Stimulated activated CD8-positive, alpha-beta memory T cell treated with anti-CD3 and anti-CD28 coated beads, Interleukin-12 subunit alpha, Interleukin-12 subunit beta, amount 100 ng/mL, for 24 hours (primary cell): ENCODE data around the gene LRRN2.
"Not testable (repeated sequence)": the region's sequence is repeated elsewhere in the genome, so short reads cannot be mapped to it uniquely, and the experiment has no call there.

Source experiments
- DNase-seq: peaks from one replicate; pipeline ENCODE4 v3.0.0-alpha.2; 2020; ENCODE audit errors: extremely low read depth

Gene LRRN2

DNA sequence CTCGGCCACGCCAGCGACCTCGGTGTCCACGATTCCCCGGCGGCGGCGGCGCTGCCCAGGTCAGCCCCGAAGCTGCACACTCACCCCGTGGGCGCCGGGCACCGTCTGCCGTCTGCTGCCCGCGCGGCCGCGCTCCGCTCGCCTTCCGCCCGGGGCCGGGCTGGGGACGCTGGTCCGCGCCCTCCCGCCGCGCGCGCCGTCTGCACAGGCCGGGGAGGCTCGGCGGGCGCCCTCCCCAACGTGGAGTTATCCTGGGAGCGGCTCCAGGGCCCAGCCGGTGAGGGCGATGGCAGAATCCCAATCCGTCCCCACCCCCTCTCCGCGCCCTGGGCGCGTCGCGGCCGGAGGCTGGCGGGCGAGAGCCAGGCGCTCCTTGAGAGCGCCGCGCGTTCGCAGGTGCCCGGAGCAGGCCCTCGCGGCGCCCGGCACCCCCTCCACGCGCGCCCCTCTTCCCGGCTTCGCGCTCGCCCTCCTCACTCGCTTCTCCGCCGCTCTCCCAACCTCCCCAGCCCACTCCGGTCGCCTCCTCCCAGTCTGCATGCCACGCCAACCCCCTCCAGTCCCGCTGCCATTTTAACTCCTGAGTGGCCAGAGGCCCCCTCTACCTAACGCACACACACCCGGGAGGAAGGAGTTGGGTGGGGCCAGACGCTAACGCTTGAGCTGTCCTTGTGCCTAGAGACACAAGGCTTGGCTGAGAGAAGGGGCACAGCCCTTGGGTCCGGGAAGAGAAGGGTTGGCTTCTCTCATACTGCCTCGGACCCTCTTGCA, at the start of gene LRRN2:
Gene LRRN2, minus strand, starts transcription at position 503 of the 771 bp plus-strand sequence. CDS start 65,746 bp downstream, outside the sequence.
- no peak for DNase-seq

- DNase-seq: no peak
Observed at GRCh38 chr1:204735042-204735441, 49.5 kb upstream of the LRRN2 start.

DNA sequence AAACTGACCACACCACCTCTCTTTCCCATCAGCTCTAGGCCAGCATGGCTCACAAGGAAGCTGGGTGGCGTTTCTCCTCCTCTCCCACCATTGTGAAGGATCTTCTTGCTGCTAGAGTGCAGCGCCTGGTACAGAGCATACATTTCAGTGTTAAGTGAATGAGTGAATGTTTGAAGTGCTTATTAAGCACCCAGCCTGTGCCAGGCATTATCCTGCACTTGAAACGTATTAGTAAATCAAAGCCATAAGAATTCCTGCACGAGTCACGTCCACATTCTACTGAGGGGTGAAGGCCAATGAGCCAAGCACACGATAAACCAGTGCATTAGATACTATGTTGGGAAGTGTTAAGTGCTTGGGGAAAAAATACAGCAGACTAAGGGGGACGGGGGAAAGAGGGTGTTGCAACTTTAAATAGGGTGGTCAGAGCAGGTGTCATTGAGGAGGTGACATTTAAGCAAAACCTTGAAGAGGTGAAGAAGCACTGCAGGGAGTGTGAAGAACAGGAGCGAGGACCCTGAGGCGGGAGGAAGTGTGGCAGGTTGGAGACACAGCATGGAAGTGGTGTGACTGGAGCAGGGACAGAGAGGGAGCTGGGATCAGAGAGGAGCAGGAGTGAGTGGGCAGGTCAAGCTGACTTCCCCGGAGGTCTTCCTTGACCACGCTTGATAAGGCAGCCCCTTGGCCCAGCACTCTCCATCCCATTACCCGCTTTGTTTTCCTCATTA, 48.5 kb upstream of the LRRN2 start:
- no peak for DNase-seq

- DNase-seq: no peak
Observed at GRCh38 chr1:204733289-204733688, 47.8 kb upstream of the LRRN2 start.

GRCh38 chr1:204731985-204732575, 46.5 kb upstream of the LRRN2 start:
- no peak for DNase-seq

DNA sequence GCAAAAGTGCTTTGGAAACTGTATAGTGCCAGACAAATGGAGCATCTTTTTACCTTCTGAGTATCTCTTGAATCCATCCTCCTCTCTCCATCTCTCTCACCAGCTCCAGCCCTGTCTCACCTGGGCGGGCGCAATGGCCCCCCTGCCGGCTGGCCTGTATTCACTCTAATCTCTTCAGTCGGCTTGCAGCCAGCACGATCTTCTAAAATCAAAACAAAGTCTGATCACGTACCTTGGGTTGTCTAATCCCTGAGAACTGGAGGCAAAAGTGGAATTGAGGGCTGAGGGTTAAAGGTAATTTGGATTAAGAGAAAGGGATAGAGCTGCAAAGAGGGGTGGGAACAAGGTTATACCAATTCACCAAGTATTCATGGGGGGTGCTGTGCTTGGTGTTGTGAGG, 46.0 kb upstream of the LRRN2 start:
- no peak for DNase-seq

GRCh38 chr1:204730826-204731459, 45.4 kb upstream of the LRRN2 start:
- no peak for DNase-seq

GRCh38 chr1:204729516-204729915, 44.0 kb upstream of the LRRN2 start:
- DNase-seq: no peak

- no peak for DNase-seq
Observed at GRCh38 chr1:204728456-204728855, 42.9 kb upstream of the LRRN2 start.

DNA sequence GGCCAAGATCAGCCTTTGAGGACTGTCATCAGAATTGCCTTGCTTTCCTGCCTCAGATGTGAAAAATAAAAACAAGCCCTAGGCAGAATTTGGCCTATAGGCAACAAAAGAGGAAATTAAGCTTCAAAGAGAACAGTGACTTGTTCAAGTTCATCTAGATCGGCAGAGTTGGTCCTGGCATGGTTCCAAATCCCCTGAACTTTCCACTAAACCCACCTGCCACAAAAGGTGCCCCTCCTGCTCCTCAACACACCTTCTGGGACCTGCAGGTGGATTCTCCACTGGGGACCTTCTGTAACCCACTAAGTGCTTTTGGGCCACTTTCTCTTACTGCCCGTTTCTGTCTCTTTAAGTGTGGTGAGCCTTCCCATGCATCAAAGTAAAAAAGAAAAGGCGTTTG, 42.5 kb upstream of the LRRN2 start:
- DNase-seq: no peak

GRCh38 chr1:204727438-204727837, 41.9 kb upstream of the LRRN2 start:
- DNase-seq: not testable (repeated sequence)

DNA sequence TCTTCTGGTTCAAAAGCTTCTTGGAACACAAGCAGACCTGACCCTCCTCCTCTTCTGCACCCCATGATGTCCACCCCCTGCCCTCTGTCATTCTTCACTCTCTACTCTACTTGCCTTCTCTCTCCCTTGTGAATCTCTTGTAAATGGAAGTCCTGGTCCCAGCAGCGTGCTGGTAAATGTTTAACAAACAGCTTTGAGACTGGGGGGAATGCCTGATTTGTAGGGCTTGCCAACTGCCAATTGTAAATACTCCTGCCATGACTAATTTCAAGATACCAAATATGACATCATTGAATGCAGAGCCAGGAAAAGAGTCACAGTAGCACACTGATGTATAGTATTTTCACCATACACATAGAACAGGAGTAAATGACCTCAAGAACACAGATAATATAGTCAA, 40.9 kb upstream of the LRRN2 start:
- no peak for DNase-seq

DNA sequence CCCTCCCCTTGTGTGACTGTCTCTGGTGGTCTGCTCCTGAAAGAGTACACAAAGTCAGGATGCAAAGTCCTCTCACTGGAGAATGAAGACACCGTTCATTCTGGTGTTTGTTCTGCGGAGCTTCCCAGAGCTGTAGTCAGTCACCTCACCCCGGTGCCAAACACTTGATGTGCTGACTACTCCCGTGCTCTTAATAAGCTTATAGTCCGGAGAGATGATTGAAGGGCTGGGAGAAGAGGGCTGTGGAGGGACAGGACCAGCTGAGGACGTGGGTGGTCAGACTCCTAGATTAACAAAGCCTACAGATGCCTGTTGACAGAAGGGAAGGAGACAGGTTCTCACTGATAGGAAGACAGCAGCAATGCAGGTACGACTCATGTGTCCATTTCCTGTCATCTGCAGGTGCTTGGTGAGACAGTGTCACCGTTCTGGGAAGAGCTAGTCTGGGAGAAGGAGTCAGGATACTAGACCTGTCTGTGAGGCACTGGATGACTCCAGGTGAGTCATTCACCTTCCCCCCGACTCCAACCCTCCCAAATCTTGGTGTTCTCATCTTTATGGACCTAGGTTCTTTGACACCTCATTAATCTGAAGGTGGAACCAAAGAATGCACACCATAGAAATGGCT, 40.4 kb upstream of the LRRN2 start:
- no peak for DNase-seq

GRCh38 chr1:204723131-204723787, 37.7 kb upstream of the LRRN2 start:
- DNase-seq: no peak

DNA sequence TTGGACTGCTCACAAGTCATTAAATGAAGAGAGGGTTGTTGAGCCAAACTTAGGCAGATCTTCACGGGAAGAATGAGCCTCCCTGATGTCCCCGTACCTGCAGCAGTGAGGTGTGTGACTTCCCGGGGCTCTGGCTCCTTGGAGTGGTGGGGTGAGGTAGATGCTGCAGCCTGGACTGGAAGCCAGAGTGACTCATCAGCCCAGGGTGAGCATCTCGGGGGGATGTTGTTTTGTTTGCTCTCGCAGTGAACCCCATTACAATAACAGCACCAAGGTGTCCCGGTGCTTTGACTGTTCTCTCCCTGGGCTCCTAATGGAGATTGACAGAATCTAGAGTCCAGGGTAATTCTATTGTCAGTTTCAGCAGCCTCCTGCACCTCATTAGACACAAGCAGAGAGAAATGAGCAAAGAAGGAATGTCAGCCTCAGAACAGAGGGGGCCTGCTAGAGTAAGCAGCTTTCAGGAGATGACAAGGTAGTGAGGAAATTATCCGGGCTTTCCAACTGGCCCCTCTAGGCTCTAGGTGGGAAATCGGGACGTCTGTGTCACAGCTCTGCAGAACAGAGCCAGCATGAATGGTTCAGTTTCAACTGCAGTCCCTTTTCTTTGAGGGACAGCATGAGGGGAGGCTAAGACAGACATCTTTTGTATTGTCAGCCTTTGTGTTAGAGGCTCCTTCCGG, 36.0 kb upstream of the LRRN2 start:
- no peak for DNase-seq

- DNase-seq: no peak
Observed at GRCh38 chr1:204716660-204717059, 31.1 kb upstream of the LRRN2 start.

GRCh38 chr1:204714861-204715511, 29.4 kb upstream of the LRRN2 start:
- DNase-seq: no peak

GRCh38 chr1:204714194-204714860, 28.8 kb upstream of the LRRN2 start:
- DNase-seq: no peak

DNA sequence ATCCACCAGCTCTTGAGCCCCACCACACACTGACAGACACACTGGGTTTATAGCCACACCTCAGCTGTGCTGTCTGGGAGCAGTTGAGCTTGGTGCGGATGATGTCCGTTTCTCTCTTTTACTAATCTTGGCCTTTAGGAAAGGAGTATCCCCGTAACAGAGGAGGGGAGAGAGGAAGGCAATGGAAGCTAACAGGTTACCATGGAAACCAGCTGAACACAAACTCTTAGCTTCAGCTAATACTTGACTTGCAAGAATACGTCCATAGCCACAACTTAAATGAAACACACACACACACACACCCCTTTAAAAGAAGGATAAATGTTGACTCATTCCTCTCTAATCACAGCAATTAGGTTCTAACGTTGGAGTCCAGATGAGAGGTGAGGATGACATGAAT, 28.0 kb upstream of the LRRN2 start:
- no peak for DNase-seq
